T-helper 17 cell (primary cell): Measurements from ENCODE around the gene HDAC11. TPM values are rescaled to one million over a fixed set of nuclear protein-coding genes. Genes with fewer than 3 reads are reported as not detected.
"Not testable (repeated sequence)": the region's sequence is repeated elsewhere in the genome, so short reads cannot be mapped to it uniquely, and the experiment has no call there.

Experiments
- ATAC-seq: fragments of 150-1000 bp; cut with Tn5 transposase; 2 replicates; pipeline ENCODE4 v1.10.0; 2021; ENCODE audit warnings: mild to moderate bottlenecking, moderate library complexity
- DNase-seq, 3 donors: peaks; one replicate each; pipeline versions ENCODE4 v3.0.0 to v3.0.0-alpha.2; 2020 to 2021
- H3K9me3 ChIP-seq: one replicate; pipeline ENCODE4 v1.7.0; 2013; ENCODE audit warnings: low read length, mild to moderate bottlenecking; ENCODE audit not compliant: control insufficient read depth, poor library complexity, severe bottlenecking
- H3K27ac Mint-ChIP-seq: one replicate; pipeline ENCODE4 v1.8.0; 2022; ENCODE audit warnings: mild to moderate bottlenecking, moderate library complexity, mixed read lengths
- H3K27me3 Mint-ChIP-seq: one replicate; pipeline ENCODE4 v1.8.0; 2022; ENCODE audit warnings: mixed read lengths
- H3K36me3 Mint-ChIP-seq: one replicate; pipeline ENCODE4 v1.8.0; 2022; ENCODE audit warnings: low read depth, mixed read lengths
- H3K4me1 Mint-ChIP-seq: one replicate; pipeline ENCODE4 v1.8.0; 2022; ENCODE audit warnings: mild to moderate bottlenecking, mixed read lengths
- H3K4me3 Mint-ChIP-seq: one replicate; pipeline ENCODE4 v1.8.0; 2022; ENCODE audit warnings: mild to moderate bottlenecking, moderate library complexity, mixed read lengths
- total RNA-seq, 4 donors: library from RNA in 2 of 4; stranded (reverse) in 2 of 4; gene quantifications; one replicate each; pipeline ENCODE4 v1.2.3 and lab custom pipeline; 2022 to 2026

Gene HDAC11
- total RNA-seq (1 to 10 TPM; 2.3 to 6.1 TPM), total RNA-seq (lab: John Stamatoyannopoulos, UW) (4.8 to 8.2 reads per million in 2 donors)

GRCh38 chr3:13479582-13480339 is at the start of gene HDAC11:
Gene HDAC11, plus strand, starts transcription at chr3:13480306. Its CDS starts 42 bp downstream, at chr3:13480348.
- no peaks in the 10 kb centered on the region for H3K9me3 ChIP-seq
- ATAC-seq, result peak; percentile 97
- H3K27ac Mint-ChIP-seq, result peak within 1 kb of the TSS; percentile 90
- peaks cover 15% of the 10 kb centered on the region for H3K4me1 Mint-ChIP-seq
- peak; percentile 96 to 99 (median 98) for DNase-seq
- H3K36me3 Mint-ChIP-seq, result no peaks in the 10 kb centered on the region
- no peaks in the 10 kb centered on the region for H3K27me3 Mint-ChIP-seq
- H3K4me3 Mint-ChIP-seq, result peak within 1 kb of the TSS; percentile 89

- not testable (repeated sequence) for H3K36me3 Mint-ChIP-seq, ATAC-seq, H3K9me3 ChIP-seq, H3K27me3 Mint-ChIP-seq, H3K4me3 Mint-ChIP-seq, DNase-seq, H3K27ac Mint-ChIP-seq
- H3K4me1 Mint-ChIP-seq, result peaks cover 12% of the 10 kb centered on the region
Observed at GRCh38 chr3:13430411-13430875, 49.7 kb upstream of the HDAC11 start.

GRCh38 chr3:13432093-13432492 is 48.0 kb upstream of the HDAC11 start:
- Mint-ChIP-seq H3K4me1 (peaks cover 9% of the 10 kb centered on the region), H3K27me3 (no peaks in the 10 kb centered on the region), H3K36me3 (peaks cover 2% of the 10 kb centered on the region), H3K4me3 (no peak overlapping the region), H3K27ac (no peak overlapping the region)
- DNase-seq (no peak), ATAC-seq (no peak)
- no peaks in the 10 kb centered on the region for H3K9me3 ChIP-seq

- Mint-ChIP-seq H3K27me3 (no peaks in the 10 kb centered on the region), H3K4me1 (peaks cover 5% of the 10 kb centered on the region), H3K36me3 (peaks cover 2% of the 10 kb centered on the region), H3K4me3 (no peak overlapping the region), H3K27ac (no peak overlapping the region)
- H3K9me3 ChIP-seq, result no peaks in the 10 kb centered on the region
- ATAC-seq (no peak), DNase-seq (no peak)
Observed at GRCh38 chr3:13433912-13434311, 46.2 kb upstream of the HDAC11 start.

GRCh38 chr3:13436213-13436612 is 43.9 kb upstream of the HDAC11 start:
- not testable (repeated sequence) for H3K27me3 Mint-ChIP-seq, H3K4me1 Mint-ChIP-seq, H3K4me3 Mint-ChIP-seq, ATAC-seq, H3K36me3 Mint-ChIP-seq, DNase-seq, H3K27ac Mint-ChIP-seq, H3K9me3 ChIP-seq

- no peak overlapping the region for H3K27ac Mint-ChIP-seq
- ATAC-seq (no peak), DNase-seq (no peak)
Observed at GRCh38 chr3:13440204-13440817, 39.8 kb upstream of the HDAC11 start.

GRCh38 chr3:13442882-13443281 is 37.2 kb upstream of the HDAC11 start:
- H3K4me3 Mint-ChIP-seq, H3K36me3 Mint-ChIP-seq, H3K27me3 Mint-ChIP-seq, DNase-seq, H3K9me3 ChIP-seq, H3K4me1 Mint-ChIP-seq, ATAC-seq, H3K27ac Mint-ChIP-seq: not testable (repeated sequence)

More at GRCh38 chr3:13440204-13440817, 39.8 kb upstream of the HDAC11 start:
- Mint-ChIP-seq H3K4me1 (peaks cover 4% of the 10 kb centered on the region), H3K36me3 (no peaks in the 10 kb centered on the region), H3K4me3 (no peak overlapping the region), H3K27me3 (no peaks in the 10 kb centered on the region)
- no peaks in the 10 kb centered on the region for H3K9me3 ChIP-seq

GRCh38 chr3:13451301-13451673 is 28.8 kb upstream of the HDAC11 start:
- Mint-ChIP-seq H3K27ac (peak overlapping the region; percentile 92), H3K4me1 (peaks cover 11% of the 10 kb centered on the region), H3K36me3 (no peaks in the 10 kb centered on the region), H3K27me3 (no peaks in the 10 kb centered on the region), H3K4me3 (peak overlapping the region; percentile 93)
- no peaks in the 10 kb centered on the region for H3K9me3 ChIP-seq
- peak; percentile 48 for ATAC-seq
- DNase-seq, result peak in 1 of 3 donors; percentile 22

GRCh38 chr3:13452490-13453335 is 27.4 kb upstream of the HDAC11 start:
- DNase-seq, result peak in 2 of 3 donors; percentile 9 to 26
- ATAC-seq, result peak; percentile 40
- Mint-ChIP-seq H3K4me3 (peak overlapping the region; percentile 93), H3K27me3 (no peaks in the 10 kb centered on the region), H3K27ac (peak overlapping the region; percentile 92), H3K4me1 (peaks cover 11% of the 10 kb centered on the region), H3K36me3 (no peaks in the 10 kb centered on the region)
- no peaks in the 10 kb centered on the region for H3K9me3 ChIP-seq

- Mint-ChIP-seq H3K27me3 (no peaks in the 10 kb centered on the region), H3K27ac (no peak overlapping the region), H3K36me3 (no peaks in the 10 kb centered on the region), H3K4me3 (no peak overlapping the region), H3K4me1 (peaks cover 11% of the 10 kb centered on the region)
- no peak for ATAC-seq
- H3K9me3 ChIP-seq, result no peaks in the 10 kb centered on the region
- no peak for DNase-seq
Observed at GRCh38 chr3:13455644-13456043, 24.5 kb upstream of the HDAC11 start.

- H3K4me1 Mint-ChIP-seq, result peaks cover 6% of the 10 kb centered on the region
- H3K36me3 Mint-ChIP-seq, result no peaks in the 10 kb centered on the region
- peaks cover 6% of the 10 kb centered on the region for H3K27me3 Mint-ChIP-seq
- no peak overlapping the region for H3K4me3 Mint-ChIP-seq
- no peak overlapping the region for H3K27ac Mint-ChIP-seq
- ATAC-seq (no peak), DNase-seq (no peak)
- no peaks in the 10 kb centered on the region for H3K9me3 ChIP-seq
Observed at GRCh38 chr3:13457593-13457992, 22.5 kb upstream of the HDAC11 start.

GRCh38 chr3:13459605-13460340 is 20.3 kb upstream of the HDAC11 start:
- no peak overlapping the region for H3K4me3 Mint-ChIP-seq
- H3K36me3 Mint-ChIP-seq, result no peaks in the 10 kb centered on the region
- DNase-seq (no peak), ATAC-seq (no peak)
- peaks cover 12% of the 10 kb centered on the region for H3K27me3 Mint-ChIP-seq
- H3K27ac Mint-ChIP-seq, result peak overlapping the region; percentile 21
- H3K9me3 ChIP-seq, result no peaks in the 10 kb centered on the region
- peaks cover 3% of the 10 kb centered on the region for H3K4me1 Mint-ChIP-seq
